Retinal pigment epithelial cell (primary cell): ENCODE measurements around the gene CPTP.
"Not testable (repeated sequence)": the region's sequence is repeated elsewhere in the genome, so short reads cannot be mapped to it uniquely, and the experiment has no call there.

ENCODE experiments used
- DNase-seq: peaks from one replicate; pipeline ENCODE4 v3.0.0-alpha.2; 2010; ENCODE audit warnings: low read depth
- H3K4me3 ChIP-seq: 2 replicates; pipeline ENCODE4 v1.5.1; 2011; ENCODE audit warnings: mild to moderate bottlenecking, low read length, control low read depth, moderate library complexity
- TF ChIP-seq, protein P1 (sequence below): conservative IDR thresholded peaks from 2 replicates; pipeline ENCODE4 v1.5.1; 2011; ENCODE audit warnings: low read depth, low read length, control low read depth, inconsistent platforms

CPTP gene

GRCh38 chr1:1312450-1313314, 11.9 kb upstream of the CPTP start:
- TF ChIP-seq, protein P1, sequence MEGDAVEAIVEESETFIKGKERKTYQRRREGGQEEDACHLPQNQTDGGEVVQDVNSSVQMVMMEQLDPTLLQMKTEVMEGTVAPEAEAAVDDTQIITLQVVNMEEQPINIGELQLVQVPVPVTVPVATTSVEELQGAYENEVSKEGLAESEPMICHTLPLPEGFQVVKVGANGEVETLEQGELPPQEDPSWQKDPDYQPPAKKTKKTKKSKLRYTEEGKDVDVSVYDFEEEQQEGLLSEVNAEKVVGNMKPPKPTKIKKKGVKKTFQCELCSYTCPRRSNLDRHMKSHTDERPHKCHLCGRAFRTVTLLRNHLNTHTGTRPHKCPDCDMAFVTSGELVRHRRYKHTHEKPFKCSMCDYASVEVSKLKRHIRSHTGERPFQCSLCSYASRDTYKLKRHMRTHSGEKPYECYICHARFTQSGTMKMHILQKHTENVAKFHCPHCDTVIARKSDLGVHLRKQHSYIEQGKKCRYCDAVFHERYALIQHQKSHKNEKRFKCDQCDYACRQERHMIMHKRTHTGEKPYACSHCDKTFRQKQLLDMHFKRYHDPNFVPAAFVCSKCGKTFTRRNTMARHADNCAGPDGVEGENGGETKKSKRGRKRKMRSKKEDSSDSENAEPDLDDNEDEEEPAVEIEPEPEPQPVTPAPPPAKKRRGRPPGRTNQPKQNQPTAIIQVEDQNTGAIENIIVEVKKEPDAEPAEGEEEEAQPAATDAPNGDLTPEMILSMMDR, result no peak
- H3K4me3 ChIP-seq, result no peak overlapping the region
- DNase-seq, result no peak

DNA sequence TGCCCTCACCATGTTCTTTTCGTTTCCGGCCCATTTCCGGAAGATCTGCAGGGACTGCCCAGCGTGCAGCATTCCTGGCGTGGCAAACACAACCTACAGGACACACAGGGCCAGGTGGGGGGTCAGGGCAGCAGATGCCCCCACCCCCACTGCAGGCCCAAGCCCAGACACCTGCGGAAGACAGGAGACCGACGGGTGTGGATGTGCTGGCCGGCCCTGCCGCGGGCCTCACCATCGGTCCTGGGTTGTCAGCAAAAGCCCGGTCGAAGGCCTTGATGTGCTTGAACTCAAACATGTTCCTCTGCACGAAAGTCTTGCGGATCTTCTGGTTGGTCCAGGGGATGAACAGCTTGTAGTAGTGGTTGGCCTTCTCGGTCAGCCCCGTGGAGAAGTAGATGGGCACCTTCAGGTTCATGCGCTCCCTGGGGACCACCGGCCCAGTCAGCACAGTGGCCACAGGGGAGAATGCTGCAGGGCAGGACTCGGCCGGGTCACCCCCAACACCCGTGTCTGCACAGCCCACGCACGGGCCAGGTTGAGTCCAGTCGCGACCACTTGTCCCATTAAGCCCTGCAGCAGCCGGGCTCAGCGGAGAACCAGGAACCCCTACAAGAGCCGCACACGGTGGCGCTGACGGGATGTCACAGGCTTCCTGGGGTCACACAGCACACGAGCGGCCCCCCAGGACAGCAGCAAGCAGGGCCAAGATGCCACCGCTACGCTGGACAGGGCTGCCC, 10.9 kb upstream of the CPTP start:
- DNase-seq, result no peak
- TF ChIP-seq, protein P1, result no peak
- no peak overlapping the region for H3K4me3 ChIP-seq

DNA sequence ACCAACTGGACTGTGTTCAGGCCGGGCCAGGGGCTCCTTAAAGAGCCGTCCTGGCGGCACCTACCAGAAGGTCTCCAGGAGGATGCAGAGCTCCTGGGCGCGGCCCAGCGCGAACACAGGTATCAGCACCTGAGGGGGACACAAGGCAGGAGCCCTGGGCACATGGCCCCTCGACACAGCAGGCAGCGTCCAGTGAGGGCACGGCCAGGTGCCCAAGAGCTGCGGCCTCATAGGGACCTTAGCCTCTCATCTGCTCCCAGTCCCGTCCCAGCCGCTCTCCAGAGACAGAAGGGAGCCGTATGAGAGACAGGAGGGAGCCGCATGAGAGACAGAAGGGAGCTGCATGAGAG, 10.4 kb upstream of the CPTP start:
- DNase-seq, result no peak
- H3K4me3 ChIP-seq, result no peak overlapping the region
- TF ChIP-seq, protein P1, result no peak

DNA sequence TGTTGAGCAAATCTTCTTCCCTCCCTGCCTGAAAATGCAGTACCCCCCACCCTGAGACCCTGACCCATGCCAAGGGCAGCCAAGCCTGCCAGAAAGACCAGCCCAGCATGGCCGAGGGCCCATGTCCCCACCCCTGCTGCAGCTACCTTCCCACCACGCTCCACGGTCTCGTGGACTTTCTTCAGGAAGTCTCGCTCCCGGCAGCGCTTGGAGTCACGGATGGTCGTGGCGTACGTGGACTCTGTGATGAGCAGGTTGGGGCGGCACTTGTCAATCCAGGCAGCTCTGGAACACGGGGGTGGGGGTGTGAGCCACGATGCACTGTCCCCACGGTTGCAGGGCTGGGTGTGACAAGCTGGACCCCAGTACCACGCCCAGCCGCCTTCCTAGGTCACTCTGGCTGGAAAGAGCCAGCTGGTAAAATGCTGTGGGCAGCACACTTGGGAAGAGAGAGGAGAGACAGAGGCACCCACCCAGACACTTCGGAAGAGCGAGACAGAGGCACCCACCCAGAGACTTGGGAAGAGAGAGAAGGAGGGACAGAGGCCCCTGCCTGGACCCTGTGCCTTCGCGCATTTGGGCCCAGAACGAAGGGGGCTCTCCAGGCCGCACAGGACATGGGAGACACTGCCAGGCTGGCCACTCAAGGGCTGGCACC, 9.8 kb upstream of the CPTP start:
- TF ChIP-seq, protein P1, result no peak
- H3K4me3 ChIP-seq, result no peak overlapping the region
- no peak for DNase-seq

GRCh38 chr1:1315435-1315954, 9.1 kb upstream of the CPTP start:
- H3K4me3 ChIP-seq, result no peak overlapping the region
- TF ChIP-seq, protein P1, result no peak

GRCh38 chr1:1316199-1316598, 8.4 kb upstream of the CPTP start:
- not testable (repeated sequence) for DNase-seq, H3K4me3 ChIP-seq

More at GRCh38 chr1:1315435-1315954, 9.1 kb upstream of the CPTP start:
- DNase-seq, result no peak

DNA sequence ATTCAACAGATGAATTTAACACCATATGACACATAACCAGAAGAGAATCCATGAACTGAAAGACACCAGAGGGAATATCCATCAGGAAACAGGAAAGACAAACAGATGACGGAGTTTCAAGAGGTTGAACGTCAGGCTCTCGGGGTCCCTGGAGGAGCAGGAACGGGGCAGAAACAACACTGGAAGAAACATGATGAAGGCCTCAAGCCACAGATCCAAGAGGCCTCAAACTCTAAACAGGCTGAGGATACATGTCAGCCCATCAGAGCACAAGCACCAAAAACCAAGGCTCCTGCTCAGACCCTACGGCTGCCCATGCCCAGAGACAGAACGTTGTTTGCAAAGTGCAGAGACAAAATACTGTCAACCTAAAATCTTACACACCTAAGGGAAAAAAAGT, 7.2 kb upstream of the CPTP start:
- TF ChIP-seq, protein P1, result no peak
- H3K4me3 ChIP-seq, result no peak overlapping the region
- no peak for DNase-seq
